HG03103 (cell line): Measurements from ENCODE around the gene RABEP2.

ENCODE experiments used
- ATAC-seq: cut with Tn5 transposase; IDR thresholded peaks from one replicate; pipeline ENCODE4 v1.9.1; 2021; ENCODE audit warnings: low read depth; ENCODE audit not compliant: unreplicated experiment

RABEP2 gene

DNA sequence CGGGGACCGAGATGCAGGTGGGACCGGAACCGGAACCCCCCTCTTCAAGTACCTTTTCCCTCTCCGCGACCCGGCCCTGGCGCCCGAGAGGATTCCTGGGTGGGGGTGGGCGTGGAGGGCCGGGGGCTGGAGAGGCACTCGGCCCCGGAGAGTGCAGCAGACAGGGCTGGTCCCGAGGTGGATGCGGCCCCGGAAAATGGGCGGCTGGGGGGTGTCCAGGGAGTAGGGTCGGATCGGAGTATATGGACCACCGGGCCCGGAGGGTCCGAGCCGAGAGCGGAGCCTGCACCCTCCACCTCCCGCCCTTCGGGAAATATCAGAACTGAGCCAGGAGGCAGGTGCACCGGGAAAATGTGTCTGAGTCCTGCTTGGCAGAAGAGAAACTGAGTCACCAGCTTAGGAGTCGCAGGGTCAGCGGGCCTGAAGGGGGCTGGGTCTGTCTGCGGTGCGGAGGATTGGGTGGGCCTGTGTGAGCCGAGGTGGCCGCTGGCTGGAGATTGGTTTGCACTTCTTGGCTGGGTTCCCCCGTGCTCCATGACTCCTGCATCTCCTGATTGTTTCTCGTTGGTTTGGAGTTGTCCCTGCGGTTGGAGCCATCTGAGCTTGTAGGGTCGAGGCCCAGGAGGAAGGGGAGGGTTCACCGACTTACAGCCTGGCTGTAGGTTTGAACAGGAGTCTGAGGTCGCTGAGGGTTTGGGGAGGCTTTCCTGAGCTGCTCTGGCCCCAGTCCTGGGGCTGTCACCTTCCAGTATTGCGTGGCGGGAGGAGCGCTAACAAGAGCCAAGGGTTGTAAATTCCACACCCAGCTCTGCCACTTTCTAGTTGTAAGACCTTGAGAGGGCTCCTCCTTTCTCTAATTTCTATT, 60.9 kb downstream of the RABEP2 start:
- no peak for ATAC-seq

DNA sequence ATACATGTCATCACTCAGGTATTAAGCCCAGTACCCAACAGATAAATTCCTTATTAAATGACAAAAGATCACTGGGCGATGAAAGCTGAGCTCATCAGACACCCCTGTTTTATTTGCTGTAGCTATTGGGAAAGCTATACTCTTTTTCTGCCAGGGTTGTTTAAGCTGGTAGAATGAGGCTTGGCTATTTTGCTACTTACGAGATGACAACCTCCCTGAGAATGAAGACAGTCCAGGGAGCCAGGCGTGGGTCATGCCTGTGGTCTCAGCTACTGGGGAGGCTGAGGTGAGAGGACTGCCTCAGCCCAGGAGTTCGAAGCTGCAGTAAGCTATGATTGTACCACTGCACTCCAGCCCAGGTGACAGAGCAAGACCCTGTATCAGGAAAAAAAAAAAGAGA, 65.7 kb downstream of the RABEP2 start:
- ATAC-seq: no peak

DNA sequence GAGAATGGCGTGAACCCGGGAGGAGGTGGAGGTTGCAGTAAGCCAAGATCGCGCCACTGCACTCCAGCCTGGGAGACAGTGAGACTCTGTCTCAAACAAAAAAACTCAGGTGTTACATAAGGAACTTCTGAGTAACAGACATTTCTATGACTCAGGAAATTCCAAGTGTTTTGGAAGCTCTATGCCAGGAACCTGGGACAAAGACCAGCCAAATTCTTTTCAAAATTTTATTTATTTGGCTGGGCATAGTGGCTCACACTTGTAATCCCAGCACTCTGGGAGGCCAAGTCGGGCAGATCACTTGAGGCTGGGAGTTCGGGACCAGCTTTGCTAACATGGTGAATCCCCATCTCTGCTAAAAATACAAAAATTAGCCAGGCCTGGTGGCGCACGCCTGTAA, 66.6 kb downstream of the RABEP2 start:
- no peak for ATAC-seq
